IMR-90 (cell line): ENCODE measurements around the gene CECR2. TPM values are rescaled to one million over a fixed set of nuclear protein-coding genes. Genes with fewer than 3 reads are reported as not detected.

Experiments used
- ATAC-seq: fragments of 200-7000 bp; cut with Tn5 transposase; 2 replicates; pipeline ENCODE4 v1.9.1; 2020; ENCODE audit warnings: low read depth, mild to moderate bottlenecking, moderate library complexity
- BruUV-seq: library from RNA; stranded (reverse); fragments of 400-500 nt; replicated peaks from 2 replicates; lab custom pipeline; 2021; lab: Mats Ljungman, UMichigan
- CTCF ChIA-PET: fragments of 300-600 bp; formaldehyde crosslinking; extraction: SDS; loops from one replicate; lab custom pipeline; 2021; ENCODE audit warnings: antibody characterized with exemption; lab: Yijun Ruan, JAX
- POLR2A ChIA-PET: fragments of 300-600 bp; sonication (Branson Sonifier 250); formaldehyde crosslinking; loops from one replicate; lab custom pipeline; 2022; ENCODE audit warnings: antibody characterized with exemption; ENCODE audit not compliant: unreplicated experiment; lab: Charles Lee
- DNase-seq: peaks from one replicate; pipeline ENCODE4 v3.0.0; 2013
- H2AFZ ChIP-seq: replicated peaks from 2 replicates; pipeline ENCODE3; 2013; ENCODE audit warnings: low read length, mild to moderate bottlenecking; ENCODE audit not compliant: poor library complexity
- H2AK5ac ChIP-seq: 2 replicates; pipeline ENCODE4 v1.6.1; 2013; ENCODE audit warnings: low read depth, low read length, inconsistent platforms
- H2AK9ac ChIP-seq: replicated peaks from 2 replicates; pipeline ENCODE3; 2013; ENCODE audit warnings: mild to moderate bottlenecking, low read depth, low read length, moderate library complexity; ENCODE audit not compliant: poor library complexity
- H2BK120ac ChIP-seq: 2 replicates; pipeline ENCODE4 v1.6.1; 2013; ENCODE audit warnings: low read depth, low read length, inconsistent platforms
- H2BK15ac ChIP-seq: 3 replicates; pipeline ENCODE4 v1.6.1; 2013; ENCODE audit warnings: low read depth, low read length, inconsistent platforms
- H2BK20ac ChIP-seq: 2 replicates; pipeline ENCODE4 v1.6.1; 2013; ENCODE audit warnings: low read depth, mild to moderate bottlenecking, inconsistent platforms, low read length, moderate library complexity
- H2BK5ac ChIP-seq: 2 replicates; pipeline ENCODE4 v1.6.1; 2013; ENCODE audit warnings: mild to moderate bottlenecking, low read depth, low read length, inconsistent platforms; ENCODE audit not compliant: poor library complexity, severe bottlenecking
- H3K14ac ChIP-seq: replicated peaks from 2 replicates; pipeline ENCODE4 v1.6.1; 2013; ENCODE audit warnings: low read depth, low read length, inconsistent platforms
- H3K18ac ChIP-seq: 2 replicates; pipeline ENCODE4 v1.6.1; 2013; ENCODE audit warnings: low read depth, low read length, control low read depth
- H3K23ac ChIP-seq: 2 replicates; pipeline ENCODE4 v1.6.1; 2013; ENCODE audit warnings: low read depth, low read length, inconsistent platforms
- H3K27ac ChIP-seq: 2 replicates; pipeline ENCODE4 v1.5.1; 2013; ENCODE audit warnings: mild to moderate bottlenecking, control low read depth, low read length; ENCODE audit not compliant: insufficient read depth
- H3K27me3 ChIP-seq: 2 replicates; pipeline ENCODE4 v1.6.1; 2013; ENCODE audit warnings: low read length; ENCODE audit not compliant: control insufficient read depth, insufficient read depth
- H3K36me3 ChIP-seq: 2 replicates; pipeline ENCODE4 v1.6.1; 2013; ENCODE audit warnings: low read length, mixed read lengths; ENCODE audit not compliant: control insufficient read depth, insufficient read depth
- H3K4ac ChIP-seq: 2 replicates; pipeline ENCODE4 v1.6.1; 2013; ENCODE audit warnings: low read depth, low read length, inconsistent platforms
- H3K4me1 ChIP-seq: 2 replicates; pipeline ENCODE4 v1.6.1; 2013; ENCODE audit warnings: low read length, mixed read lengths; ENCODE audit not compliant: control insufficient read depth, insufficient read depth
- H3K4me2 ChIP-seq: 2 replicates; pipeline ENCODE4 v1.6.1; 2013; ENCODE audit warnings: low read depth, mild to moderate bottlenecking, control low read depth, low read length, moderate library complexity
- H3K4me3 ChIP-seq: 2 replicates; pipeline ENCODE4 v1.5.1; 2013; ENCODE audit warnings: low read depth, mild to moderate bottlenecking, control low read depth, low read length, moderate library complexity; ENCODE audit not compliant: insufficient read depth
- H3K56ac ChIP-seq: 2 replicates; pipeline ENCODE4 v1.6.1; 2013; ENCODE audit warnings: low read length, inconsistent platforms; ENCODE audit not compliant: insufficient read depth; ENCODE audit errors: extremely low read depth
- H3K79me1 ChIP-seq, 2 experiments: 2 replicates each; pipeline ENCODE4 v1.6.1; 2013; ENCODE audit warnings: low read length in 2 of 2, inconsistent platforms in 1 of 2, low read depth in 1 of 2
- H3K9ac ChIP-seq: 2 replicates; pipeline ENCODE4 v1.6.1; 2013; ENCODE audit warnings: low read depth, low read length, control low read depth
- H3K9me1 ChIP-seq: 2 replicates; pipeline ENCODE4 v1.6.1; 2013; ENCODE audit warnings: low read length, inconsistent platforms; ENCODE audit not compliant: insufficient read depth
- H3K9me3 ChIP-seq: 2 replicates; pipeline ENCODE4 v1.6.1; 2013; ENCODE audit warnings: low read length; ENCODE audit not compliant: control insufficient read depth, insufficient read depth
- H4K20me1 ChIP-seq: 2 replicates; pipeline ENCODE4 v1.6.1; 2013; ENCODE audit warnings: low read length, inconsistent platforms; ENCODE audit not compliant: insufficient read depth
- H4K5ac ChIP-seq: 2 replicates; pipeline ENCODE4 v1.6.1; 2013; ENCODE audit warnings: mild to moderate bottlenecking, low read depth, low read length, control low read depth
- H4K8ac ChIP-seq, 2 experiments: 2 replicates each; pipeline ENCODE4 v1.6.1; 2013; ENCODE audit warnings: low read depth in 2 of 2, low read length in 2 of 2, control low read depth in 1 of 2, inconsistent platforms in 1 of 2
- H4K91ac ChIP-seq: 2 replicates; pipeline ENCODE4 v1.6.1; 2013; ENCODE audit warnings: low read depth, low read length, inconsistent platforms; ENCODE audit not compliant: insufficient read depth
- CEBPB ChIP-seq: IDR thresholded peaks from 2 replicates; pipeline ENCODE4 v1.6.1; 2012; ENCODE audit warnings: low read depth, low read length, improper control_type of control experiment
- CHD1 ChIP-seq: IDR thresholded peaks from 2 replicates; pipeline ENCODE4 v1.6.1; 2012; ENCODE audit warnings: low read depth, low read length, improper control_type of control experiment
- ELK1 ChIP-seq: fragments of 150-350 bp; IDR thresholded peaks from 2 replicates; pipeline ENCODE4 v1.6.1; 2016; ENCODE audit warnings: low read depth, mild to moderate bottlenecking, low read length, moderate library complexity, borderline replicate concordance
- FOS ChIP-seq: fragments of 150-350 bp; IDR thresholded peaks from 2 replicates; pipeline ENCODE4 v1.6.1; 2016; ENCODE audit warnings: low read depth, low read length
- MAFK ChIP-seq: IDR thresholded peaks from 2 replicates; pipeline ENCODE4 v1.6.1; 2012; ENCODE audit warnings: low read depth, low read length, improper control_type of control experiment
- POLR2A ChIP-seq: IDR thresholded peaks from 2 replicates; pipeline ENCODE4 v1.6.1; 2012; ENCODE audit warnings: mild to moderate bottlenecking, low read depth, low read length
- RCOR1 ChIP-seq: IDR thresholded peaks from 2 replicates; pipeline ENCODE4 v1.6.1; 2012; ENCODE audit warnings: mild to moderate bottlenecking, low read length, improper control_type of control experiment; ENCODE audit not compliant: insufficient replicate concordance
- RFX5 ChIP-seq: IDR thresholded peaks from 2 replicates; pipeline ENCODE4 v1.8.0; 2012; ENCODE audit warnings: low read depth, mild to moderate bottlenecking, low read length, moderate library complexity
- WGBS, 2 experiments: methylation state at CpG; one replicate each; pipeline versions ENCODE4 v1.1.5 to v1.1.7; 2013; ENCODE audit warnings: missing lambda C conversion rate in 2 of 2; ENCODE audit not compliant: insufficient read length in 1 of 2; ENCODE audit errors: extremely low coverage in 2 of 2; 5-methylcytosine and 5-hydroxymethylcytosine counted together
- dilution Hi-C: fragments of 300-500 bp; cut with HindIII; formaldehyde crosslinking; loops from one replicate; pipeline ENCODE4 v1.14.3; 2018; ENCODE audit warnings: low sequenced_read_pairs; ENCODE audit not compliant: unreplicated experiment
- in situ Hi-C: fragments of 300-500 bp; cut with MboI; formaldehyde crosslinking; loops from 3 replicates; pipeline ENCODE4 v1.14.3; 2019; ENCODE audit warnings: low sequenced_read_pairs, inconsistent platforms, mixed read lengths
- intact Hi-C: fragments of 100-400 bp; cut with micrococcal nuclease; formaldehyde crosslinking; loops from 2 replicates; pipeline ENCODE4 v1.10.0; 2022
- polyA plus RNA-seq, 3 experiments: library from polyadenylated mRNA; depleted of rRNA; stranded (reverse); fragments of >200 nt; gene quantifications; 2 replicates each; pipeline ENCODE4 v1.2.3, GENCODE V29; 2012; ENCODE audit warnings: low replicate concordance in 1 of 3
- total RNA-seq: library from RNA; depleted of rRNA; stranded (reverse); fragments of >200 nt; gene quantifications from 2 replicates; pipeline ENCODE4 v1.2.3, GENCODE V29; 2012
- TF ChIP-seq, protein P1 (sequence below): conservative IDR thresholded peaks from 2 replicates; pipeline ENCODE4 v1.5.1; 2012; ENCODE audit warnings: mild to moderate bottlenecking, low read depth, low read length, improper control_type of control experiment

The CECR2 gene
- total and polyA plus RNA-seq, 2 of the 4 experiments (the other 2 are of a cell fraction), result under 0.01 TPM; not detected in 1

DNA sequence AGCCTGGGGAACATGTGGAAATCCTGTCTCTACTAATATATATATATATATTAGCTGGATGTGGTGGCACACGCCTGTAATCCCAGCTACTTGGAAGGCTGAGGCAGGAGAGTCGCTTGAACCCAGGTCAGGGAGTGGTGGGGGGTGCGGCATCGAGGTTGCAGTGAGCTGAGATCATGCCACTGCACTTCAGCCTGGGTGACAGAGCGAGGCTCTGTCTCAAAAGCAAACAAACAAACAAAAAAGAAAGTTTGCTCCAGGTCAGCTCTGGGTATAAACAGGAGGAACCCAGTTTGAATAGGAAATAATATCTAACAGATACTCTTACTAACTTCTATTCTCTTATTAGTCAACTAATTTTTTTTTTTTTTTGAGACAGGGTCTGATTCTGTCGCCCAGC, 34.3 kb upstream of the CECR2 start:
- ChIA-PET POLR2A (no interaction called here), CTCF (interaction anchor here (0.7 kb wide), 1 partner anchor 88 kb away, joined by 6 read pairs; no protein-coding TSS in a partner anchor)
- no peak overlapping the region for H3K27ac ChIP-seq
- no peaks in the 10 kb centered on the region for H4K20me1 ChIP-seq
- H4K5ac ChIP-seq, result no peak overlapping the region
- no peaks in the 10 kb centered on the region for H3K9me1 ChIP-seq
- H3K4me3 ChIP-seq, result no peak overlapping the region
- H3K18ac ChIP-seq, result no peak overlapping the region
- H3K9ac ChIP-seq, result no peak overlapping the region
- no peak overlapping the region for H3K4ac ChIP-seq
- no peak overlapping the region for H2AK5ac ChIP-seq
- dilution Hi-C loops (no loop called here), in situ Hi-C loops (no loop called here), intact Hi-C loops (loop anchor here (5.0 kb wide), 1 partner anchor 52 kb away; no protein-coding TSS in a partner anchor)
- no peaks in the 10 kb centered on the region for H3K36me3 ChIP-seq
- no peak overlapping the region for H4K8ac ChIP-seq
- H2BK120ac ChIP-seq, result no peak overlapping the region
- no CpG with 5 or more reads among the region's 6 CpGs for WGBS, 2 experiments
- no peak overlapping the region for H3K23ac ChIP-seq
- TF ChIP-seq CEBPB (no peak), ELK1 (no peak), POLR2A (no peak), RCOR1 (no peak), CHD1 (no peak), FOS (no peak), RFX5 (no peak), MAFK (no peak)
- TF ChIP-seq, protein P1, sequence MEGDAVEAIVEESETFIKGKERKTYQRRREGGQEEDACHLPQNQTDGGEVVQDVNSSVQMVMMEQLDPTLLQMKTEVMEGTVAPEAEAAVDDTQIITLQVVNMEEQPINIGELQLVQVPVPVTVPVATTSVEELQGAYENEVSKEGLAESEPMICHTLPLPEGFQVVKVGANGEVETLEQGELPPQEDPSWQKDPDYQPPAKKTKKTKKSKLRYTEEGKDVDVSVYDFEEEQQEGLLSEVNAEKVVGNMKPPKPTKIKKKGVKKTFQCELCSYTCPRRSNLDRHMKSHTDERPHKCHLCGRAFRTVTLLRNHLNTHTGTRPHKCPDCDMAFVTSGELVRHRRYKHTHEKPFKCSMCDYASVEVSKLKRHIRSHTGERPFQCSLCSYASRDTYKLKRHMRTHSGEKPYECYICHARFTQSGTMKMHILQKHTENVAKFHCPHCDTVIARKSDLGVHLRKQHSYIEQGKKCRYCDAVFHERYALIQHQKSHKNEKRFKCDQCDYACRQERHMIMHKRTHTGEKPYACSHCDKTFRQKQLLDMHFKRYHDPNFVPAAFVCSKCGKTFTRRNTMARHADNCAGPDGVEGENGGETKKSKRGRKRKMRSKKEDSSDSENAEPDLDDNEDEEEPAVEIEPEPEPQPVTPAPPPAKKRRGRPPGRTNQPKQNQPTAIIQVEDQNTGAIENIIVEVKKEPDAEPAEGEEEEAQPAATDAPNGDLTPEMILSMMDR, result no peak
- H4K91ac ChIP-seq, result no peak overlapping the region
- H3K56ac ChIP-seq, result no peak overlapping the region
- H3K14ac ChIP-seq, result no peak overlapping the region
- H3K4me1 ChIP-seq, result no peaks in the 10 kb centered on the region
- BruUV-seq, result no TSS peak
- no peak overlapping the region for H2BK15ac ChIP-seq
- H3K79me1 ChIP-seq, result no peaks in the 10 kb centered on the region
- H2AK9ac ChIP-seq, result no peak overlapping the region
- no peak overlapping the region for H2AFZ ChIP-seq
- H3K9me3 ChIP-seq, result no peaks in the 10 kb centered on the region
- H2BK5ac ChIP-seq, result no peak overlapping the region
- ATAC-seq (no peak), DNase-seq (no peak)
- no peak overlapping the region for H3K4me2 ChIP-seq
- peaks cover 2% of the 10 kb centered on the region; the same call in 1 of the 2 replicates for H3K27me3 ChIP-seq
- H2BK20ac ChIP-seq, result no peak overlapping the region
